Measurements from ENCODE around the gene SGTA.

- TF ChIP-seq EZH2phosphoT487 (IDR thresholded peaks at IDR 0.05; ENCODE audit: borderline replicate concordance): no peak
- no peak for TF ChIP-seq ELF1 (IDR thresholded peaks at IDR 0.05; ENCODE audit: borderline replicate concordance, low read depth)
- TF ChIP-seq JUND (IDR thresholded peaks at IDR 0.05): no peak
- TF ChIP-seq YY1 (IDR thresholded peaks at IDR 0.05; ENCODE audit: extremely low read depth, insufficient replicate concordance, low read depth, low read length): no peak
- TF ChIP-seq POLR2A (IDR thresholded peaks at IDR 0.05; ENCODE audit: borderline replicate concordance, extremely low read depth, insufficient read depth, insufficient read length): no peak
- TF ChIP-seq, protein P1, sequence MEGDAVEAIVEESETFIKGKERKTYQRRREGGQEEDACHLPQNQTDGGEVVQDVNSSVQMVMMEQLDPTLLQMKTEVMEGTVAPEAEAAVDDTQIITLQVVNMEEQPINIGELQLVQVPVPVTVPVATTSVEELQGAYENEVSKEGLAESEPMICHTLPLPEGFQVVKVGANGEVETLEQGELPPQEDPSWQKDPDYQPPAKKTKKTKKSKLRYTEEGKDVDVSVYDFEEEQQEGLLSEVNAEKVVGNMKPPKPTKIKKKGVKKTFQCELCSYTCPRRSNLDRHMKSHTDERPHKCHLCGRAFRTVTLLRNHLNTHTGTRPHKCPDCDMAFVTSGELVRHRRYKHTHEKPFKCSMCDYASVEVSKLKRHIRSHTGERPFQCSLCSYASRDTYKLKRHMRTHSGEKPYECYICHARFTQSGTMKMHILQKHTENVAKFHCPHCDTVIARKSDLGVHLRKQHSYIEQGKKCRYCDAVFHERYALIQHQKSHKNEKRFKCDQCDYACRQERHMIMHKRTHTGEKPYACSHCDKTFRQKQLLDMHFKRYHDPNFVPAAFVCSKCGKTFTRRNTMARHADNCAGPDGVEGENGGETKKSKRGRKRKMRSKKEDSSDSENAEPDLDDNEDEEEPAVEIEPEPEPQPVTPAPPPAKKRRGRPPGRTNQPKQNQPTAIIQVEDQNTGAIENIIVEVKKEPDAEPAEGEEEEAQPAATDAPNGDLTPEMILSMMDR (IDR thresholded peaks at IDR 0.05 in 2 of 3, conservative IDR thresholded peaks at IDR 0.05 in 1 of 3; ENCODE audit: borderline replicate concordance in 1 of 3, insufficient read depth in 1 of 3, low read depth in 2 of 3, low read length in 2 of 3): no peak
- no peak for TF ChIP-seq POLR2AphosphoS5 (IDR thresholded peaks at IDR 0.05; ENCODE audit: low read depth, low read length)
- no peak for TF ChIP-seq EZH2 (IDR thresholded peaks at IDR 0.05)
- no peak for TF ChIP-seq RAD21 (IDR thresholded peaks at IDR 0.05; ENCODE audit: low read depth)
- no peak for TF ChIP-seq ZNF274 (IDR thresholded peaks at IDR 0.05; ENCODE audit: low read depth, low read length)
- no peak for TF ChIP-seq SRF (IDR thresholded peaks at IDR 0.05; ENCODE audit: low read depth)
- no peak for TF ChIP-seq SIN3A (IDR thresholded peaks at IDR 0.05; ENCODE audit: low read depth)
- TF ChIP-seq, protein P2, sequence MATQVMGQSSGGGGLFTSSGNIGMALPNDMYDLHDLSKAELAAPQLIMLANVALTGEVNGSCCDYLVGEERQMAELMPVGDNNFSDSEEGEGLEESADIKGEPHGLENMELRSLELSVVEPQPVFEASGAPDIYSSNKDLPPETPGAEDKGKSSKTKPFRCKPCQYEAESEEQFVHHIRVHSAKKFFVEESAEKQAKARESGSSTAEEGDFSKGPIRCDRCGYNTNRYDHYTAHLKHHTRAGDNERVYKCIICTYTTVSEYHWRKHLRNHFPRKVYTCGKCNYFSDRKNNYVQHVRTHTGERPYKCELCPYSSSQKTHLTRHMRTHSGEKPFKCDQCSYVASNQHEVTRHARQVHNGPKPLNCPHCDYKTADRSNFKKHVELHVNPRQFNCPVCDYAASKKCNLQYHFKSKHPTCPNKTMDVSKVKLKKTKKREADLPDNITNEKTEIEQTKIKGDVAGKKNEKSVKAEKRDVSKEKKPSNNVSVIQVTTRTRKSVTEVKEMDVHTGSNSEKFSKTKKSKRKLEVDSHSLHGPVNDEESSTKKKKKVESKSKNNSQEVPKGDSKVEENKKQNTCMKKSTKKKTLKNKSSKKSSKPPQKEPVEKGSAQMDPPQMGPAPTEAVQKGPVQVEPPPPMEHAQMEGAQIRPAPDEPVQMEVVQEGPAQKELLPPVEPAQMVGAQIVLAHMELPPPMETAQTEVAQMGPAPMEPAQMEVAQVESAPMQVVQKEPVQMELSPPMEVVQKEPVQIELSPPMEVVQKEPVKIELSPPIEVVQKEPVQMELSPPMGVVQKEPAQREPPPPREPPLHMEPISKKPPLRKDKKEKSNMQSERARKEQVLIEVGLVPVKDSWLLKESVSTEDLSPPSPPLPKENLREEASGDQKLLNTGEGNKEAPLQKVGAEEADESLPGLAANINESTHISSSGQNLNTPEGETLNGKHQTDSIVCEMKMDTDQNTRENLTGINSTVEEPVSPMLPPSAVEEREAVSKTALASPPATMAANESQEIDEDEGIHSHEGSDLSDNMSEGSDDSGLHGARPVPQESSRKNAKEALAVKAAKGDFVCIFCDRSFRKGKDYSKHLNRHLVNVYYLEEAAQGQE (IDR thresholded peaks at IDR 0.05; ENCODE audit: low read depth): no peak
- no peak for TF ChIP-seq SP1 (IDR thresholded peaks at IDR 0.05; ENCODE audit: low read depth)
Measured at GRCh38 chr19:2720777-2721569, 62.1 kb downstream of the SGTA start, which contains the start of gene DIRAS1.

Data from HCT116 (cell line).